Measurements from ENCODE around the gene SPCS2.

The SPCS2 gene

DNA sequence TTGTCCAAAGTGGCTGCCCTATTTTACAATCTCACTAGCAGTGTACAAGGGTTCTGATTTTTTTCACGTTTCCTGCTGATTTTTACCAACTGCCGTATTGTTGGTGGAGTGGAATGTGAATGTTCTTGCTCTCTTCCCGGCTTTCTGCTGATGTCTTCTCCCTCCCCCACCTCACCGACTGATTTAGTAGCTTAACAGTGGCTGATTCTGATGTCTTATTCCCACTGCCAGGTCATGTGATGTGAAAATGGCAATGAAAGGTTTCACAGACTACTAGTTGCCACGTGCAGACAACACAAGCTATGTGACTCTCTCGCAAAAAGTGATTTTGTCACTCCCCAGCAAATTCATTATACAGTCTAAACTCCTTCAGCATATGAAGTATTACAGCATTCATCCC lies 22.4 kb downstream of the SPCS2 start:
- DNase-seq (ENCODE audit: low read depth), result no peak
- in situ Hi-C loops (cut with HindIII; ENCODE audit: low sequenced_read_pairs), result no loop called here
- TF ChIP-seq, protein P1, sequence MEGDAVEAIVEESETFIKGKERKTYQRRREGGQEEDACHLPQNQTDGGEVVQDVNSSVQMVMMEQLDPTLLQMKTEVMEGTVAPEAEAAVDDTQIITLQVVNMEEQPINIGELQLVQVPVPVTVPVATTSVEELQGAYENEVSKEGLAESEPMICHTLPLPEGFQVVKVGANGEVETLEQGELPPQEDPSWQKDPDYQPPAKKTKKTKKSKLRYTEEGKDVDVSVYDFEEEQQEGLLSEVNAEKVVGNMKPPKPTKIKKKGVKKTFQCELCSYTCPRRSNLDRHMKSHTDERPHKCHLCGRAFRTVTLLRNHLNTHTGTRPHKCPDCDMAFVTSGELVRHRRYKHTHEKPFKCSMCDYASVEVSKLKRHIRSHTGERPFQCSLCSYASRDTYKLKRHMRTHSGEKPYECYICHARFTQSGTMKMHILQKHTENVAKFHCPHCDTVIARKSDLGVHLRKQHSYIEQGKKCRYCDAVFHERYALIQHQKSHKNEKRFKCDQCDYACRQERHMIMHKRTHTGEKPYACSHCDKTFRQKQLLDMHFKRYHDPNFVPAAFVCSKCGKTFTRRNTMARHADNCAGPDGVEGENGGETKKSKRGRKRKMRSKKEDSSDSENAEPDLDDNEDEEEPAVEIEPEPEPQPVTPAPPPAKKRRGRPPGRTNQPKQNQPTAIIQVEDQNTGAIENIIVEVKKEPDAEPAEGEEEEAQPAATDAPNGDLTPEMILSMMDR (IDR thresholded peaks at IDR 0.05; ENCODE audit: low read depth, low read length, missing control alignments), result no peak
- no peak overlapping the region for H3K4me3 ChIP-seq (ENCODE audit: low read depth, low read length)

DNA sequence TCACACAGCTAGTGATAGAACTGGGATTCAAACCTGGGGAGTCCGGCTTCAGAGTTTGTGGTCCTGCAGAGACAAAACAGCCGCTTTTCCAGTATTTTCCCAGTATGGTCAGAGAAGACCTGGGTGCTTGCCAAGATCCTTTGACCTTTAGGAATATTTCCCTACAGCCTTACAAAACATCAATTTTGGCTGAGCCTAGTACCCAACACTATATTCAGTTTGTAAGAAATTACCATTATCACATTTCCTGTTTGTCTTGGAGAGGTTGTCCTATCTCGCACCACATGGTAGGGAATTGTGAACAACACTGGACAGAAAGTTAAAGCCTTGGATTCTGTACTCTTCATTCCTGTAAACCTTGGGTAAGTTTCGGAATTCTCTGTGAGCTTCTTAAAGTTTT lies 29.0 kb downstream of the SPCS2 start:
- TF ChIP-seq, protein P1 (IDR thresholded peaks at IDR 0.05; ENCODE audit: low read depth, low read length, missing control alignments), result no peak
- DNase-seq (ENCODE audit: low read depth), result no peak
- no peak overlapping the region for H3K4me3 ChIP-seq (ENCODE audit: low read depth, low read length)
- in situ Hi-C loops (cut with HindIII; ENCODE audit: low sequenced_read_pairs), result no loop called here

DNA sequence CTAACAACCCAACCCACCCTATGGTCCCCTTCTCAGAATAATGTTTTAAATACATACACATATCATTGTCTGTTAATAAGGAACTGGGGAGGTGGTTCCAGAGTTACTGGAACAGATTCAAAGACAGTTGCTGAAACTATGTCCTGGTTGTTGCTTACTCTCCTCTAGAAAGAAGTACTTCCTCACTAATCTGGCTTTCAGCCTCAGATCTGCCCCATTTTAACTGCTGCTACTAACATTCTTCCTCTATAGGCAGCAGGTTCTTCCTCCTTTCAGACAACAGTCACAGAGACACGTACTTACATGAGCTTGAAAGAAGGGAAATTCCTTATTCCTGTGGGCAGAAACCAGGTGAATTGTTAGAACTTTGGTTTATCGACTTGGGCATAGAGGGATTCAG lies 31.6 kb downstream of the SPCS2 start:
- no peak for DNase-seq (ENCODE audit: low read depth)
- TF ChIP-seq, protein P1 (IDR thresholded peaks at IDR 0.05; ENCODE audit: low read depth, low read length, missing control alignments), result no peak
- H3K4me3 ChIP-seq (ENCODE audit: low read depth, low read length), result no peak overlapping the region
- in situ Hi-C loops (cut with HindIII; ENCODE audit: low sequenced_read_pairs), result no loop called here

DNA sequence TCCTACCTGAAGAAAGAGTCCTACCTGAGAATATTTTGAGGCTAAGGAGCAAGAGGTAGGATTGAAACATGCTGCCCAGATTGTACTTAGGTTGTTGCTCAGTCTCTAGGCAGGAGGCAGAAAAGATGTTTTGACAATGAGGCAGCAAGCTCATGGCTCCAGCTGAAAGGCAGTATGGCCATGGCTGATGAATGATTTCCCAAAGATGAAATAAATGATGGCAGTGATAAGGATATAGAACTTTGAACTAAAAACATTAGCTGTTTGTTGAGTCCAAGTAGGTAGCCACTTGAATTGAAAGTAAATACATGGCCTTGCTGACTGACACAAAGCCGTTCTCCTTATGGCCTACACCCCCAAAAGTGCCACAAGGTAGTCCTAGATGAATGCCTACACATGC lies 32.8 kb downstream of the SPCS2 start:
- TF ChIP-seq, protein P1 (IDR thresholded peaks at IDR 0.05; ENCODE audit: low read depth, low read length, missing control alignments), result no peak
- in situ Hi-C loops (cut with HindIII; ENCODE audit: low sequenced_read_pairs), result no loop called here
- DNase-seq (ENCODE audit: low read depth), result no peak
- H3K4me3 ChIP-seq (ENCODE audit: low read depth, low read length), result no peak overlapping the region

DNA sequence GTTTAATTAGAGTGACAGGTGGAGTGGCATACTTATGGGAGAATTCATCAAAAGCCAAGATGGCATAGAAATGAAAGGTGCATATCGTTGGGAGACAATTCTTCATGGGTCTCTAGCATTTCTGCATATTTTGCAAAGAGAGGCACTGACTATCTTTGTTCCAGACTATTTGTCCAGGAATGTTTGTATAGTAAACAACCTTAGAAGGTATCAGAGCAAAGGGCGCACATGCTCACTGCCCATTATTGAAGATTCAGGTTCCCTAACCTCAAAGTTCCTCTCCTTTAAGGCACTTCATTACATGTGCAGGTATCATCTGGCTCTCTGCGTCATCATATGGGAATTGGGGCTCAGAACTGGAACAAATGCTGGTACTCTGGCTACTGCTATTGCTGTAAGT lies 35.0 kb downstream of the SPCS2 start:
- no peak for DNase-seq (ENCODE audit: low read depth)
- TF ChIP-seq, protein P1 (IDR thresholded peaks at IDR 0.05; ENCODE audit: low read depth, low read length, missing control alignments), result no peak
- in situ Hi-C loops (cut with HindIII; ENCODE audit: low sequenced_read_pairs), result no loop called here
- H3K4me3 ChIP-seq (ENCODE audit: low read depth, low read length), result no peak overlapping the region

DNA sequence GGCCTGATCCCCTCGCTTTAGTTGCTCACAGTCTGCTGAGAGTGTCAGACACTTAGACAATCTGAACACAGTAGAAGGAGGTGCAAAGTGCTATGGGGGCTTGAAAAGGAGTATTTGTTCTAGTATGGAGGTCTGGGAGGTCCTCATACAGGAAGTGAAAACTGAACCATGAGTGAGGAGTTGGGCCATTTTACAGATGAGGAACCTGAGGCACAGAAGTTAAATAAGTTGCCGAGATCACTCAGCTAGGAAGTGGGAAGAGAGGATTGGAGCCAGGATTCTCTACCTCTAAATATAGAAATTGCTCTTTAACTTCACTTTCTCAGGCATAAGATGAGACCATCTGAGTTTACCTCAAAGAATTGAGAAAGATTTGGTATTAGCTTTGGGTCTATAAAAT lies 35.7 kb downstream of the SPCS2 start:
- no peak overlapping the region for H3K4me3 ChIP-seq (ENCODE audit: low read depth, low read length)
- TF ChIP-seq, protein P1 (IDR thresholded peaks at IDR 0.05; ENCODE audit: low read depth, low read length, missing control alignments), result no peak
- in situ Hi-C loops (cut with HindIII; ENCODE audit: low sequenced_read_pairs), result no loop called here
- no peak for DNase-seq (ENCODE audit: low read depth)
